Measurements from ENCODE around the gene PPP6R1. TPM values are rescaled to one million over a fixed set of nuclear protein-coding genes. Genes with fewer than 3 reads are reported as not detected.

The PPP6R1 gene
- total and polyA plus RNA-seq, 2 of the 13 experiments (the other 11 are each of a cell fraction or from before 2014, with no cell fraction given): 25.8 to 54.0 TPM

DNA sequence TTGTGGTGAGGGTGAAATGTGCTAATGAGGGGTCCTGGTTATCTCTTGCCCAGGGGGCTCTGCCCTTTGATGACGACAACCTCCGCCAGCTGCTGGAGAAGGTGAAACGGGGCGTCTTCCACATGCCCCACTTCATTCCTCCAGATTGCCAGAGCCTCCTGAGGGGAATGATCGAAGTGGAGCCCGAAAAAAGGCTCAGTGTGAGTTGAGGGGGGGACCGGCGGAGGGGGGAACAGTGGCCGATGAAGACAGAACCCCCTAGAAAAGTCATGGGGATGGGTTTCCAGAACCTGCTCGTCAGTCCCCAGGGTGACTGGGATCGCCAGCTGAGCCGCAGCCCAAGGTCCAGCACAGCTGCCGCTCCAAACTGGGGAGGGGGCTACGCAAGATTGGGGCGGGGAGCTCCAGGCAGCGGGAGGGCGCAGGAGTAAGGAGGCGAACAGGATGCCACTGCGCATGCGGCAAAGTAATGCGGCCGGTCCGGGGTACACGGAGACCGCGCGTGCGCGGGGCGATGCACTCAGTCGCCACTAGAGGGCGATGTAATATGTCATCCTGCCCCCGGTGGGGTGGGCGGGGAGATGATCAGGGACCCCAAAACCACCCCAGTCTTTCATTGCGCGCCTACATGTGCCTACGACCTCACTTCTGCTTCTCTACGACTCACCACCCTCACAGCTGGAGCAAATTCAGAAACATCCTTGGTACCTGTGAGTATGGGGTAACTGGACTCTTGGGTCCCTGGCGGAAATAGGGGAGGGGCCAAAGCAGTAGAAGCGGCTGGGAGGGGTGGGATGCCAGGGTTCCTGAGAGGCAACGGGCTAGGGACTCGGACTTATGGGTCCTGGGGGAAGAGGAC lies 42.9 kb upstream of the PPP6R1 start (continued):
- TF ChIP-seq MTF2 (CRISPR knock-in tag; IDR thresholded peaks at IDR 0.05; ENCODE audit: borderline replicate concordance) (0 out of 2 replicates have a peak, but pooled peaks have one; percentile 16), EZH2 (conservative IDR thresholded peaks at IDR 0.05; ENCODE audit: low read depth, low read length) (no peak), ASH2L (IDR thresholded peaks at IDR 0.05; ENCODE audit: insufficient read length, low read depth, low read length) (no peak), NFE2 (CRISPR knock-in tag; IDR thresholded peaks at IDR 0.05) (no peak), TCF7L2 (IDR thresholded peaks at IDR 0.05; ENCODE audit: low read depth, low read length) (no peak), RAD21 (CRISPR knock-in tag; IDR thresholded peaks at IDR 0.05) (peak; percentile 78), ZNF12 (CRISPR knock-in tag; IDR thresholded peaks at IDR 0.05) (no peak), NKX3-1 (CRISPR knock-in tag; IDR thresholded peaks at IDR 0.05) (no peak), HES4 (CRISPR knock-in tag; IDR thresholded peaks at IDR 0.05; ENCODE audit: borderline replicate concordance) (no peak), SRSF9 (IDR thresholded peaks at IDR 0.05; ENCODE audit: borderline replicate concordance, insufficient read depth, low read depth, low read length, poor library complexity, severe bottlenecking) (no peak), SIX4 (CRISPR knock-in tag; IDR thresholded peaks at IDR 0.05) (no peak)
- TF ChIP-seq, protein P1, sequence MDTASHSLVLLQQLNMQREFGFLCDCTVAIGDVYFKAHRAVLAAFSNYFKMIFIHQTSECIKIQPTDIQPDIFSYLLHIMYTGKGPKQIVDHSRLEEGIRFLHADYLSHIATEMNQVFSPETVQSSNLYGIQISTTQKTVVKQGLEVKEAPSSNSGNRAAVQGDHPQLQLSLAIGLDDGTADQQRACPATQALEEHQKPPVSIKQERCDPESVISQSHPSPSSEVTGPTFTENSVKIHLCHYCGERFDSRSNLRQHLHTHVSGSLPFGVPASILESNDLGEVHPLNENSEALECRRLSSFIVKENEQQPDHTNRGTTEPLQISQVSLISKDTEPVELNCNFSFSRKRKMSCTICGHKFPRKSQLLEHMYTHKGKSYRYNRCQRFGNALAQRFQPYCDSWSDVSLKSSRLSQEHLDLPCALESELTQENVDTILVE (CRISPR knock-in tag; IDR thresholded peaks at IDR 0.05): no peak
- TF ChIP-seq, protein P2, sequence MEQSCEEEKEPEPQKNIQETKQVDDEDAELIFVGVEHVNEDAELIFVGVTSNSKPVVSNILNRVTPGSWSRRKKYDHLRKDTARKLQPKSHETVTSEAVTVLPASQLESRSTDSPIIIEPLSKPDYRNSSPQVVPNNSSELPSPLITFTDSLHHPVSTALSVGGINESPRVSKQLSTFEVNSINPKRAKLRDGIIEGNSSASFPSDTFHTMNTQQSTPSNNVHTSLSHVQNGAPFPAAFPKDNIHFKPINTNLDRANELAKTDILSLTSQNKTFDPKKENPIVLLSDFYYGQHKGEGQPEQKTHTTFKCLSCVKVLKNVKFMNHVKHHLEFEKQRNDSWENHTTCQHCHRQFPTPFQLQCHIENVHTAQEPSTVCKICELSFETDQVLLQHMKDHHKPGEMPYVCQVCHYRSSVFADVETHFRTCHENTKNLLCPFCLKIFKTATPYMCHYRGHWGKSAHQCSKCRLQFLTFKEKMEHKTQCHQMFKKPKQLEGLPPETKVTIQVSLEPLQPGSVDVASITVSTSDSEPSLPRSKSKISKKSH (CRISPR knock-in tag; IDR thresholded peaks at IDR 0.05; ENCODE audit: borderline replicate concordance): no peak
- TF ChIP-seq, protein P3, sequence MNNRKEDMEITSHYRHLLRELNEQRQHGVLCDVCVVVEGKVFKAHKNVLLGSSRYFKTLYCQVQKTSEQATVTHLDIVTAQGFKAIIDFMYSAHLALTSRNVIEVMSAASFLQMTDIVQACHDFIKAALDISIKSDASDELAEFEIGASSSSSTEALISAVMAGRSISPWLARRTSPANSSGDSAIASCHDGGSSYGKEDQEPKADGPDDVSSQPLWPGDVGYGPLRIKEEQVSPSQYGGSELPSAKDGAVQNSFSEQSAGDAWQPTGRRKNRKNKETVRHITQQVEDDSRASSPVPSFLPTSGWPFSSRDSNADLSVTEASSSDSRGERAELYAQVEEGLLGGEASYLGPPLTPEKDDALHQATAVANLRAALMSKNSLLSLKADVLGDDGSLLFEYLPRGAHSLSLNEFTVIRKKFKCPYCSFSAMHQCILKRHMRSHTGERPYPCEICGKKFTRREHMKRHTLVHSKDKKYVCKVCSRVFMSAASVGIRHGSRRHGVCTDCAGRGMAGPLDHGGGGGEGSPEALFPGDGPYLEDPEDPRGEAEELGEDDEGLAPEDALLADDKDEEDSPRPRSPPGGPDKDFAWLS (CRISPR knock-in tag; IDR thresholded peaks at IDR 0.05; ENCODE audit: borderline replicate concordance): no peak
- TF ChIP-seq, protein P4, sequence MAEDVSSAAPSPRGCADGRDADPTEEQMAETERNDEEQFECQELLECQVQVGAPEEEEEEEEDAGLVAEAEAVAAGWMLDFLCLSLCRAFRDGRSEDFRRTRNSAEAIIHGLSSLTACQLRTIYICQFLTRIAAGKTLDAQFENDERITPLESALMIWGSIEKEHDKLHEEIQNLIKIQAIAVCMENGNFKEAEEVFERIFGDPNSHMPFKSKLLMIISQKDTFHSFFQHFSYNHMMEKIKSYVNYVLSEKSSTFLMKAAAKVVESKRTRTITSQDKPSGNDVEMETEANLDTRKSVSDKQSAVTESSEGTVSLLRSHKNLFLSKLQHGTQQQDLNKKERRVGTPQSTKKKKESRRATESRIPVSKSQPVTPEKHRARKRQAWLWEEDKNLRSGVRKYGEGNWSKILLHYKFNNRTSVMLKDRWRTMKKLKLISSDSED (CRISPR knock-in tag; IDR thresholded peaks at IDR 0.05): no peak
- TF ChIP-seq, protein P5, sequence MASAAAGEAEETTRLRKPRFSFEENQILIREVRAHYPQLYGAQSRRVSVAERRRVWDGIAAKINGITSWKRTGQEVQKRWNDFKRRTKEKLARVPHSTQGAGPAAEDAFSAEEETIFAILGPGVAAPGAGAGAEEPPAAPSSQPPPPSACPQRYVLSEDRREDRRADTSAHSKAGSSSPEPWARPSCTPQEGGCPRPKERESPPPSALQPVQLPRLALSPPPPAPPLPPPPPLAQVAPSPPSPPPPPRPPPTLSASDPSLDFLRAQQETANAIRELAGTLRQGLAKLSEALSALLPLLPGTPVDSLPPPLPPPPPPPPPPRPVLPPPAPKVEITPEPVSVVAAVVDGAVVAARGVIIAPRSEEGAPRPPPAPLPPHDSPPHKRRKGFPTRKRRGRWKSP (CRISPR knock-in tag; IDR thresholded peaks at IDR 0.05): no peak
- TF ChIP-seq, protein P6, sequence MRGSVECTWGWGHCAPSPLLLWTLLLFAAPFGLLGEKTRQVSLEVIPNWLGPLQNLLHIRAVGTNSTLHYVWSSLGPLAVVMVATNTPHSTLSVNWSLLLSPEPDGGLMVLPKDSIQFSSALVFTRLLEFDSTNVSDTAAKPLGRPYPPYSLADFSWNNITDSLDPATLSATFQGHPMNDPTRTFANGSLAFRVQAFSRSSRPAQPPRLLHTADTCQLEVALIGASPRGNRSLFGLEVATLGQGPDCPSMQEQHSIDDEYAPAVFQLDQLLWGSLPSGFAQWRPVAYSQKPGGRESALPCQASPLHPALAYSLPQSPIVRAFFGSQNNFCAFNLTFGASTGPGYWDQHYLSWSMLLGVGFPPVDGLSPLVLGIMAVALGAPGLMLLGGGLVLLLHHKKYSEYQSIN (CRISPR knock-in tag; IDR thresholded peaks at IDR 0.05; ENCODE audit: borderline replicate concordance): no peak
- TF ChIP-seq, protein P7, sequence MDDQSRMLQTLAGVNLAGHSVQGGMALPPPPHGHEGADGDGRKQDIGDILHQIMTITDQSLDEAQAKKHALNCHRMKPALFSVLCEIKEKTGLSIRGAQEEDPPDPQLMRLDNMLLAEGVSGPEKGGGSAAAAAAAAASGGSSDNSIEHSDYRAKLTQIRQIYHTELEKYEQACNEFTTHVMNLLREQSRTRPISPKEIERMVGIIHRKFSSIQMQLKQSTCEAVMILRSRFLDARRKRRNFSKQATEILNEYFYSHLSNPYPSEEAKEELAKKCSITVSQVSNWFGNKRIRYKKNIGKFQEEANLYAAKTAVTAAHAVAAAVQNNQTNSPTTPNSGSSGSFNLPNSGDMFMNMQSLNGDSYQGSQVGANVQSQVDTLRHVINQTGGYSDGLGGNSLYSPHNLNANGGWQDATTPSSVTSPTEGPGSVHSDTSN (CRISPR knock-in tag; IDR thresholded peaks at IDR 0.05; ENCODE audit: borderline replicate concordance): no peak
